ENCODE measurements around the gene LSM14B.

Gene LSM14B

DNA sequence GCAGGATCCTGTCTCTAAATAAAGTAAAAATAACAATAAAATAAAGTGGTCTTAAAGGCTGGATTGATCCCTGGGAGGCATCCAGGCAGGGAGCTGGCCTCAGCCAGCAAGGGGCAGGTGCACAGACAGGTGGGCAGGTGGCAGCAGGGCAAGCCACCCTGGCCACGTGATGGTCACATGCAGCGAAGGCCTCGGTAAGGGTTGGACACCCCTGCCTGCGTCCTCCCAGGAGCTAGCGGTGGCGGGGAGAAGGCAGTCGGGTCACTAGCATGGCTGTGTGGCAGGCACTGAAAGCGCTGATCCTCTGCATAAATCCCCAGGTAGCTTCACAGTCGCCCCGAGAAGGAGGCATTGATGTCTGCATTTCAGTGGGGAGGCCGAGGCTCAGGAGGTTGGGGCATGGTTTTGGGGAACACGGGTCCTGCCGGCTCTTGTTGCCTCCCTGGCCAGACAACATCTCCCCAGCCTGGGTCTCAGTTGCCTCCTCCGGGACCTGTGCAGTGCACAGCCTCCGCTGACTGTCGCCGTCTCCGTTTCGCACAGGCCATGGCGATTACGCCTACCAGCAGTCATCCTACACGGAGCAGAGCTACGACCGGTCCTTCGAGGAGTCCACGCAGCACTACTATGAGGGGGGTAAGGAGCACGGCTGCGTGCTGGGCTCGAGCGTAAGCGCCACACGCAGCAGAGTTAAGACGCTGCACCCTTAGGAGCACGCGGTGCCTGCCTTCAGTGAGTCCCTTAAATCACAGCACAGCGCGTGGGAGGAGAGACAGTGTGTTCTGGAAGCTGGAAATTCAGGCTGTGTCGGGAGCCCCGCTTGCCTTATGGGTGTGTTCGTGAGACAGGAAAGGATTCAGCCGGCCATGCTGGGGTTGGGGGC lies 42.8 kb downstream of the LSM14B start:
- DNase-seq: no peak

DNA sequence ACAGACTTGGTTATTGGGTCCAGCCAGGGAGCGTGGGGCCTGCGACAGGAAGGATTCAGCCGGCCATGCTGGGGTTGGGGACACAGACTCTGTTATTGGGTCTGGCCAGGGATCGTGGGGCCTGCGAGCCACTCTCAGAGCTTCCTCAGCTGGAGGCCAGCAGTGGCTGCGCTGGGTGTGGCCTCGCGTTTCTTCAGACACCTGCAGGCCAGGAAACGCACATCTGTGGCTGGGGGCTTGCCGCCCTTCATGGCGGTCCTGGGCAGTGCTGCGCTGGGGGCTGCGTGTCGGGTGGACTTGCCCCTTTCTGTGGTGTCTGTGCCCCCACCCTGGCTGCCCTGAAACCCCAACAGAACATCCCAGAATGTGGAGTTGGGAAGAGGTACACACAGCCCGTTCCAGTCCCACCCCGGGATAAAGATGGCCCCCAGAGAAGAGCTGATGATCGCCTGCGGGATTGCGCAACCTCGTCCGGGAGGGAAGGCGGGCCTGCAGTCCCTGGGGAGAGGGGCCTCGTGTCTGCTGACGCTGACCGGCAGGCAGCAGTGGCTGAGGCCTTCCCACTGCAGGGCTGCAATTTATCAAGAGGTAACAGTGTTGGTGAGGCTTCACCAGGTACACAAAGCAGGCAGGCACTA lies 43.6 kb downstream of the LSM14B start:
- no peak for DNase-seq

DNA sequence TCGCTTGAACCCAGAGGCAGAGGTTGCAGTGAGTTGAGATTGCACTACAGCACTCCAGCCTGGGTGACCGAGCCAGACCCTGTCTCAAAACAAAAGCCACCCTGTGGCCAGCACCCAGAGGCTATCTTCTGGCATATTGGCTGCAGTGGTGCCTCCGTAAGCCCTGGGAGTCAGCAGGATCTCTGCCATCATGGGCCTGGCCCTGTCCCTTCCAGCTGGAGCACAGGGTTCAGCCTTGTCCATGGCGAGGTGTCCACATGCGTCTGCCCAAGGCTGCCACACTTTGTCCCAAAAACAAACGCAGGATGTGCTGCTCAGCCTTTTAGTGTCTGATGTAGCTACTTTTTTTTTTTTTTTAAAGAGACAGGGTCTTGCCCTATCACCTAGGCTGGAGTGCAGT lies 45.2 kb downstream of the LSM14B start:
- DNase-seq: no peak

DNA sequence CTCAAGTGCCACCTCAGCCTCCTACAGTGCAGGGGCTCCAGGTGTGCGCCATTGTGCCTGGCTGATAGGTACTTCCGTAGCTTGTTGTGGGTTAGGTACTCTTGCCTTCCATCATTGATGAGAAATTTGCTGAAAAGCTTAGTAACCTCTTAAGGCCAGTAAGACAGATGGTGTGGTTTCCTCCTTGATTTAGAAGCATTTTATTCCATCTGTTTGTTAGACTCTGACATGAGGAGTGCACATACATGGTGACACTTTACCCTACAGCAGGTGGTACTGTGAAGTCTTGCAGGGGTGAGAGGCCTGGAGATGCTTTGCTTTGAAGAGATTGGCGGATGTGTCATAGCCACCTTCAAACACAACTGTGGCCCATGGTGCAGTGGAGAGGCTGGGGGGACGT lies 45.8 kb downstream of the LSM14B start:
- no peak for DNase-seq

DNA sequence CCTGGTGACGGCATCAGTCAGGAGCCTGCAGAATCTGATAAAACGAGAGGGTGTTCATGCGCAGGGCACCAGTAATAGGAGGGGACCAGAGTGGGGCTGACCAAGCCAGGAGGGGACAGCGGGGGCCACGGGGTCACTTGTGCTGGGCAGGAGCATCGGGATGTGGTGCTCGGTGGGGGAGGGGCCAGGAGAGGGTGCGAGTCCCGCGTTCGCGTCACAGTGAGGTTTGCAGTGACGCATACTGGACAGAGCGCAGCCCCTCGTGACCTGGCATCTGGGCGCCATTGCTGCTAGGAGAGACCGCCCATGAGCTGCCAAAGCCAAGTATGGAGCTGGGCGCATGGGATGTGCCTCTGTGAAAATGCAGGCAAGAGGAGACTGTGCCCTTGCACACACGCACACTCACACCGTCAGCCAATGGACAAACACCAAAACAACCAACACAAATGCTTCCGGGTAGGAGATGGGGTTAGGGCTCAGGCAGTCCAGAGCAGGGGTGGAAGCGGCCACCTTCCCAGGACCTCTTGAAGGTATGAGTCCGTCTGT lies 46.7 kb downstream of the LSM14B start:
- no peak for DNase-seq

DNA sequence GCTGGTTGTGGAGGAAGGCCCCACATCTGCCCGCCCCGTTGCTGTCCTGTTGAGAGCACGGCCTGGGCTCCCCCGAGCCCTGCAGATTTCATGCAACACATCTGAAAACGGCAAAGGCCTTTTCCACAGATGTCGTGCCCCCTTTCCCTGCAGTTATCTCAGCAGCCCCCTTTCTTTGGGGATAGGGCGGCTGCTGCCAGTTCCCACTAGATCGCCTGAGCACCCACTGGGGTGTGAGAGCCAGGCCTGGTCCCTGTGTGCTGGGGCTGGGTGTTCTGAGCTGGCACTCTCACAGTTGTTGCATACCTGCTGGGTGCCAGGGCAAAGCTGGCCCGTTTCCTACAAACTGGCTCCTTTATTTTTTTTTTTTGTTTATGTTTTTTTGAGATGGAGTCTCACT lies 48.3 kb downstream of the LSM14B start:
- no peak for DNase-seq

DNA sequence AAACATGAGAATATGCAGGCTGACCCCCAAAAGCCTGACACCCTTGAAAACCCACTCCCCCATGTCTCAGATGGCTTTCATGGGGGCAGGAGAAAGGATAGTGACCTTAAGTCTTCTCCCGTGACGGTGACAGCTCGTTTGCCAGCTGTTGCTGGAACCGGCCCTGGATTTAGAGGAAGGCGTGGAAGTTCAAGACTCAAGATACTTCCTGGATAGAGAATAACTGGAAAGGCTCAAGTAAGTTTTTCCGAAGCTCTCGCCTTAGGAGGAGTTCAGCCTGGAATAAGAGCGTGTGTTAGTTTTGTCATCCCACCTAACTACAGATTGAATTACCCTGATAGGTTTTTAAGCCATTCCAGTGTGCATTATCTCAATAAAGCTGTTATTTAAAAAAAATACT lies 49.0 kb downstream of the LSM14B start:
- no peak for DNase-seq

DNA sequence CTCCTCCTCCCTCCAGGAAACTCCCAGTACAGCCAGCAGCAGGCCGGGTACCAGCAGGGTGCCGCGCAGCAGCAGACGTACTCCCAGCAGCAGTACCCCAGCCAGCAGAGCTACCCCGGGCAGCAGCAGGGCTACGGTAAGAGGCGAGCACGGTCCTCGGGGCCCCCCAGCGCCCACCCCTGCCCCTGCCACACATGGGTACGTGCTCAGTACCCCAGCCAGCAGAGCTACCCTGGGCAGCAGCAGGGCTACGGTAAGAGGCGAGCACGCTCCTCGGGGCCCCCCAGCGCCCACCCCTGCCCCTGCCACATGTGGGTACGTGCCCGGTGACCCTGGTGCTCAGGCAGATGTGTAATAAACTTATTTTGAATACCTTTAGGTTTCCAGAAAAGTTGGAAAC lies 50.4 kb downstream of the LSM14B start:
- DNase-seq: no peak

DNA sequence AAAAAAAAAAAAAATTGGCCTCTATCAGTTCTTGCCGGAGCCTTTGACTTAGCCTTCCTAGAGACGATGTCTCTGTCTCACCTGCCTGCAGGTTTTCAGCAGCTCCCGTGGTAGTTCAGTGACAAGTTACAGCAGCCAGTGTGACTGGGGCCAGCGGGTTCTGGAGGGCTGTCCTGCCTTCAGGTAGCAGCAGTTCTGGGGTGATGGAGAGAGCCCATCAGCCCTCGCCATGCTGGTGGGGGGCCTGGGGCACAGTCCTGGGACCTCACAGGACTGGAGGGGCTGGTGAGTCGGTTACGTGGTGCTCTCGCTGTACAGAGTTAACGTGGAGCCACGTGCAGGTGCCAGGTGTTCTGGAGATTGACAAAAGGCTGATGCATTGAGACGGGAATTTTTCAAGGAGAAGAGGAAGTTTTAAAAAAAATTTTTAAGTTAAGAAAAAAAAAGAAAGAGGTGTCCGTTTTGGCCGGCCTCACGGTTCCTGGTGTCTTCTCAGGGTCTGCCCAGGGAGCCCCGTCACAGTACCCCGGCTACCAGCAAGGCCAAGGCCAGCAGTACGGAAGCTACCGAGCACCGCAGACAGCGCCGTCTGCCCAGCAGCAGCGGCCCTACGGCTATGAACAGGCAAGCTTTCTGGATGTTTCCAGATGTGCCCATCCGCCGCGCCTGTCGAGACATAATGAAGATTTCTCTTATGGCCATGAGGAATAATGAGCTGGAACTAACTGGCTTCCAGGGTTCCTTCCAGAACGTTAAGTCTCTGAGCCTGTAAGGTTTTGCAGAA lies 51.9 kb downstream of the LSM14B start:
- DNase-seq: no peak

DNA sequence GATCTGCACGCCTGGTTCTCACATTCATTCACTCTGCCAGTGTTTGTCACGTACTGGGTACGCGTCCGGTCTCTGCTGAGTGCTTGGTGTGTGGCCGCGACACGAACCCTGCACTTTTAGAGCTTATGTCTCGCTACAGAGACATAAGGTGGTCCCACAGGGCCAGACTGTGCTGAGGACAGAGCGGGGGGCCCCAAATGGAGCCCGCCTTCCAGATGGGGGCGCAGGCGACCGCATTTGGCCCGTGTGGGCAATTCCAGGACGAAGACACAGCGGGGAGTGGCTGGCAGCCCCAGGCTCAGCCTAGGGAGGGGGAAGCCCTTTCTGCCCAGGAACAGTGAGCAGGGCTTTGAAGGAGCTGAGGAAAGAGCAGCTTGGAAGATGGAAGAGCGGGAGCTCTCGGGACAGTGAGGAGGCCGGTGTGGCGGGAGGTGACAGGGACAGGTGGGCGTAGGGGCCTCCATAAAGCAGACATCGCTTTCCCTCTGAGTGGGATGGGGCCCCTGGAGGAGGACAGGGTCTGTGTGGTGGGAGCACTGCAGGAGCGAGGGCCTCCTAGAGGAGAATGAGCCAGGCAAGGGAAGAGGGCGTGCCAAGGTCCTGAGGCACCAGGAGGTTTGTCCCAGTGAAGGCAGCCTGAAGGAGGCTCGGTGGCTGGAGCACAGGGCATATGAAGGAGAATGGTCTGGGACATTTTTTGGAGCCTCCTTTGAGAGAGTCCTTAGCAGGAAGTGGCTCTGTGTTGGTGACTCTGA lies 52.8 kb downstream of the LSM14B start:
- DNase-seq: no peak

DNA sequence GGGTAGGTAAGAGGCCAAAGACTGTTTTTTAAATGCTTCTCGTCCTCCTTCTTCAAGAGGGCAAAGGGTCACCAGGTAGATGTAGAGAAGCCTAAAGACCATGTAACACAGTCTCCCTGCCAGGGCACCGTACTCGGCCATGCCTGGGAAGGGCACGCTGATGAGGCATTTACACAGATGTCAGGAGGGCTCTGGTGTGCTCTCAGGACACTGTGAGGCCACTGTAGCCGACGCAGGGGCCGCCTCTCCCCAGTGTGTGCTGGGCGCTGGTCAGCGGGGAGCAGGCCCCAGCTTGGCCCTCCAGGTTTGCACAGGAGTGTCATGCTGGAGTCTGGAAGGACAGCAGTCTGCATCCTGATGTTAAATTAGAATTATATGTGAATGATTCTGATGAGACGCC lies 53.4 kb downstream of the LSM14B start:
- DNase-seq: no peak

DNA sequence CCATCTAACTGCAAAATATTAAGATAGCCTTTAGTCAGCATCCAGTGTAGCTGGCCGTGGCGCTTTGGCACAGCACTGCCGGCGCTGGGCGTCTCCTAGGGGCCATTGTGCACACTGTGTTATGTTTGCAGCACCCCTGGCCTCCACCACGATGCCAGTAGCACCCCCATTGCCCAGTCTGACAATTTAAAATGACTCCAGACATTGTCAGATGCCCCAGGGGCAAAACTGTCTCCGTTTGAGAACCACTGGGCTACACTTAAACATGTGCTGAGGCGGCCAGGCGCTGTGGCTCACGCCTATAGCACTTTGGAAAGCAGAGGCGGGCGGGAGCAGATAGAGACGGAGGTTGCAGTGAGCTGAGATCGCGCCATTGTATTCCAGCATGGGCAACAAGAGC lies 54.6 kb downstream of the LSM14B start:
- DNase-seq: no peak

DNA sequence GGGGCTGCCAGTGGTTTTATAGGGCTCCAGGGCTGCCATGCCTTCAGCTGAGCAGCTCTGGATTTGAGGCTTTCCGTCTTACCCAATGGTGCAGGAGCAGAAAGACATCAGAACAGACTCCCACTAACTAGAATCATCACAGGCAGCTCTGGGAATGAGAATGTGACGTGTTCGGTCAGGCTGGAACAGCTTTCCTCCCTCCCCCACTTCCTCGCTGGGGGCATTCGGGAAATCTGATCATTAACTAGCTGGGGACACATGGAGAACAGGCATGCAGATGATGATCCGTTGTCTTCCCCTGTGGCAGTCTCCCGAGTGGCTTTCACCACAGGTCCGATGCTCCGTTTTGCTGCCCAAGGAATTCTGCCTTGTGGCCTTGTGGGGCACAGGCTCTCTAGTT lies 55.0 kb downstream of the LSM14B start:
- DNase-seq: no peak

DNA sequence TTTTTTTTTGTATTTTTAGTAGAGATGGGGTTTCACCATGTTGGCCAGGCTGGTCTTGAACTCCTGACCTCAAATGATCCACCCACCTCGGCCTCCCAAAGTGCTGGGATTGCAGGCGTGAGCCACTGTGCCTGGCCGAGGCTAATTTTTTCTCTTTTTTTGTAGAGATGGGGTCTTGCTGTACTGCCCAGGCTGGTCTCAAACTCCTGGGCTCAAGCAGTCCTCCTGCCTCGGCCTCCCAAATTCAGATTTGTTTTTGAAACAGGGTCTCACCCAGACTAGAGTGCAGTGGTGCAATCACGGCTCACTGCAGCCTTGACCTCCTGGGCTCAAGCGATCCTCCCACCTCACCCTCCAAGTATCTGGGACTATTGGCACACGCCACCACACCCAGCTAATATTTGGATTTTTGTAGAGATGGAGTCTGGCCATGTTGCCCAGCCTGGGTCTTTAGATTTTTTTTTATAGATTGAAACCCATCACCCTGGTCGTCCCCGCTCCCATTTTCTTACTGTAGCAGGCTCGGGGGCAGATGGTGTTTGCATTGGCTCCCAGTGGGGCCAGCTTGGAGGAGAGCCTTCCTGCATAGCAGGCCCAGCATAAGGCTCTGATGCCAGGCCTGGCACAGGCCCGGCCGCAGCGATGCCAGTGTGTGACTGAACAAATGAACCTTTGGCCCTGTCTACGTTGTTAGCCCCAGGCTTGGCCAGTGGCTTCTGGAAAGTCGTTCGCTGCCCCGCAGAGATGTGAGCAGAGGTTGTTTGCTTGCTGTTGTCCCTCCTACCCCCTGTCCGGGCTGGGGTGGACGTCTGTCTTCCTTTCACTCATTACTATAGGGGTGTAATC lies 56.3 kb downstream of the LSM14B start:
- DNase-seq: no peak

DNA sequence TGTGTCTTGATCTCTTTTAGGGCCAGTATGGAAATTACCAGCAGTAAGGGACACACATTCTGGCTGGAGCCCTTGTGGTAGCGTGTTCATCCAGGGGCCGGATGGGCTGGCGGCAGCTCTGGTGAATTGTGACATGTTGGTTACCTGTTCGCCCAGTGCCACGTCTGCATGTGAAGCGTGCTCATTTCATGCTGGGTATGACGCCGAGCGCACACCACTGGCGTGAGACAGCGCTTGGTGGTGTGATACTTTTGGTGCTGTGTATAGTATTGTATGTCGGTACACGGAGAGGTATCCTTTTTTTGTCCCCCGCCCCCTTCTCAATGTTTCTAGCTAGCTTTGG lies 56.9 kb downstream of the LSM14B start:
- no peak for DNase-seq

DNA sequence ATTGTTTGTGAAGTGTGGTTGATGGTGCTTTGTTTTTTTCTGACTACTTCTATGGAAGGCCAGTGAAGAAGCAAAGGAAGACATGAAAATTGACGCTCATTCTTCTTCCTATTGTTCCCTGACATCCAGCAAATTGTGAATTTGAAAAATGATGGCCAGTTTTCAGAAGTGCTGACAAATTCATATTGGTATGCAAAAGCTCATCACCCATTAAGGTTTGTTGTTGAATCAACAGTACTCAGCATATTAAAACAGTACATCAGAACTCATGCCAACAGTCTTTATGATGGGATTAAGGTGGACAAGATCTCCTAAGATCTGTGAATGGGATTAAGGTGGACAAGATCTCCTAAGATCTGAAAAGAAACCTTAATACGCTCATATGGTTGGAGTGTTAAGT lies 59.5 kb downstream of the LSM14B start:
- DNase-seq: no peak

DNA sequence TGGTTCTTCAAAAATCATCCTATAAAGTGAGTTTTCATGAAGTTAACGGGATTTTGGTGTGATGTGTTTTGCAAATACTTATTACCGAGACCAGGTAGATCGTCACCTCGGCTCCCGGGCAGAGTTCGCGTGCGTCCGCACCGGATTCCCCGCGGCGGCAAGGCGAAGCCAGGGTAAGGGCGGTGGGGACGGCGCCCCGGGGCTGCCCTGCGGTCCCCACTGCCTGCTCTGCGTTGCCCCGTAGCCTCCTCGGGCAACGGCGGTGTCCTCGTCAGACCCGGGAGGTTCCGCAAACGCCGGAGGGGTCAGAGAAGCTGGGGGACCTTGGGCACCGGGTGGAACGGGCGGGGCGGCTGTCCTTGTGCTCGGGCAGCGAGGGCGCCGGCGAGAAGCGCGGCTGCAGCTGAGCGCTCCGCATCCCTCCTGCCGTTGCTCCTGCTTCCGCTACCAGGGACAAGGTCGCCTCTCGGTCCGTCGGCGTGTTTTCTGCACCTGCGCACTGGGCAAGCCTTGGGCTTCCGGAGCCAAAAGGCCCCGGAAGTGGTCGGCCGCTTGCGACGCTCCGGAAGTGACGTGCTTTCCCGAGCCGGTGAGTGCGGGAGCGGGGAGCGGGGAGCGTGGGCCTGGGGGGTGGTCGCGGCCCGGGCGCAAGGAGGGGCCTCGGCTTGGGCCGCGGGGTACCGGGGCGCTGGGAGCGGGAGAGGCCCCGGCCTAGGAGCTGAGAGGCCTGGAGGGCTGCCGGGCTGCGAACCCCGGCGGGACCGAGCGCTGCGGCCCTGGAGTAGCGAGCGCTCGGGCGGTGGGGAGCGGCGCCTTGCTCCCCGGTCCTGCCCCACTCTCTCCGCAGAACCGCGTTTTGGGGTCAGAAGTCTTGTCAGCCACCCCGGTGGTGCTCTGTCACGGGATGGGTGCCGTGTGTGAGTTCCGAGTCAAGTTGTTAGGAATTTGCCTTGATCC lies 60.5 kb downstream of the LSM14B start, which contains the start of gene MTG2:
TSS of gene MTG2 (plus strand) at position 560 of the 957 bp plus-strand sequence. CDS start 10,393 bp downstream, outside the sequence.
- peak; percentile 97 for DNase-seq

DNA sequence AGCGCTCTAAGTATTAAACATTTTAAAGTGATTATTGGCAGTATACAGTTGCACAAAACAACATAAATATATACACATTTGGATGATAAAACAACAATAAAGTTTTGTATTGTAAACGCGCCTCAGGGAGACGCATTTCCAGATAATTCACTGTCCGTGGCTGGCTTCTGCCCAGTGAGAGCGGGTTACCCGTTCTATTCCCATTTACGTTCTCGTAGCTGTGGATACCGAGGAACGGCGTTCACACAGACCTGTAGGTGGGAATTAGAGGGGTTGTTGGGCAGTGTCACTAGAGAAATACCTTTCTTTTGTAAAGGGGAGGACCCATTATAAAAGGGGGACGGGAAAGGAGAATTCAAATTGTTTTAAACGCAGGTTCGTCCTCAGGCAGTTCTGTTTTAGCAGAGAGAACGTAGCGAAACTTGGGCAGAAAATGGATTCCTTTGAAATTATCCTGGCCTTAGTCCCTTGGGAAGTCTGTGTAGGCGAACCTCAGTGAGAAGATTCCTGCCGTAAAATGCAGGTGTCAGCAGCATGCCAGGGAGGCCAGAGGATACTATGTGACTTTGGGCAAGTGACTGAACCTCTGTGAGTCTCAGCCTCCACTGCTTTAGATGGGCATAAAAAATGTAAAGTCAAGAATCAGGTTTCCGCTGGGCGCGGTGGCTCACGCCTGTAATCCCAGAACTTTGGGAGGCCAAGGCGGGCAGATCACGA lies 61.3 kb downstream of the LSM14B start:
- DNase-seq: no peak

Measured in femur (tissue), 1 donor.